Heart left ventricle (tissue), 16 donors: ENCODE results near the gene MDM4. TPM values are rescaled to one million over a fixed set of nuclear protein-coding genes. Genes with fewer than 3 reads are reported as not detected.

Experiments
- ATAC-seq, 4 donors: fragments of 200-7000 bp; cut with Tn5 transposase; one replicate each; pipeline ENCODE4 v1.9.1; 2020 to 2022; ENCODE audit warnings: moderate library complexity in 4 of 4, mild to moderate bottlenecking in 3 of 4, moderate number of reproducible peaks in 1 of 4
- DNase-seq, 5 donors: peaks; one replicate each; pipeline ENCODE4 v3.0.0-alpha.2; 2020
- H3K27ac ChIP-seq, 12 donors: fragments of 200-600 bp; sonication (generic) in 4 of 12; one replicate each; pipeline versions ENCODE4 v1.5.0 to v1.8.0; 2016 to 2022; ENCODE audit warnings: mild to moderate bottlenecking in 2 of 12
- H3K27me3 ChIP-seq, 9 donors: fragments of 200-600 bp; sonication (generic) in 2 of 9; one replicate each; pipeline versions ENCODE4 v1.5.1 to v1.8.0; 2016 to 2022; ENCODE audit warnings: mild to moderate bottlenecking in 3 of 9
- H3K36me3 ChIP-seq, 9 donors: fragments of 200-600 bp; sonication (generic) in 2 of 9; one replicate each; pipeline versions ENCODE4 v1.5.0 to v1.8.0; 2018 to 2022; ENCODE audit warnings: mild to moderate bottlenecking in 2 of 9
- H3K4me1 ChIP-seq, 12 donors: fragments of 200-600 bp; sonication (generic) in 4 of 12; one replicate each; pipeline versions ENCODE4 v1.5.0 to v1.8.0; 2016 to 2022; ENCODE audit warnings: mild to moderate bottlenecking in 3 of 12
- H3K4me3 ChIP-seq, 12 donors: fragments of 200-600 bp; sonication (generic) in 4 of 12; one replicate each; pipeline versions ENCODE4 v1.5.0 to v1.8.0; 2017 to 2022; ENCODE audit warnings: mild to moderate bottlenecking in 9 of 12, moderate library complexity in 4 of 12
- H3K9me3 ChIP-seq, 12 donors: fragments of 200-600 bp; sonication (generic) in 4 of 12; one replicate each; pipeline versions ENCODE4 v1.5.0 to v1.8.0; 2016 to 2022; ENCODE audit warnings: mild to moderate bottlenecking in 1 of 12
- CTCF ChIP-seq, 12 donors: fragments of 200-600 bp; sonication (generic) in 4 of 12; IDR thresholded peaks; one replicate each; pipeline versions ENCODE4 v1.5.0 to v1.8.0; 2018 to 2022; ENCODE audit warnings: antibody characterized with exemption in 12 of 12, mild to moderate bottlenecking in 5 of 12
- POLR2A ChIP-seq, 2 donors: fragments of 450-650 bp; IDR thresholded peaks; one replicate each; pipeline ENCODE4 v1.6.1; 2017; ENCODE audit warnings: antibody characterized with exemption in 2 of 2, mild to moderate bottlenecking in 2 of 2, moderate library complexity in 2 of 2
- WGBS, 4 donors: extraction: QIAGEN DNeasy Blood & Tissue Kit in 2 of 4; methylation state at CpG; one replicate each; pipeline versions ENCODE4 v1.1.5 to v1.1.7; 2013 to 2018; 5-methylcytosine and 5-hydroxymethylcytosine counted together
- intact Hi-C, 10 donors: fragments of 100-400 bp; cut with DNase I; formaldehyde crosslinking; loops; one replicate each; pipeline versions ENCODE4 v1.11.1 to v1.14.2; 2022
- polyA plus RNA-seq, 2 donors: library from polyadenylated mRNA; stranded (reverse); fragments of 200-250 nt; gene quantifications; one replicate each; pipeline ENCODE4 v1.2.3, GENCODE V29; 2013
- total RNA-seq, 9 donors: library from RNA; depleted of rRNA in 2 of 9; stranded (reverse); fragments of >200 nt in 2 of 9; fragmentation: NEBNext Ultra II Directional in 3 of 9; extraction: Animal tissue kit (Norgen Biotek cat#: 25700) in 3 of 9; gene quantifications; one replicate each; pipeline versions ENCODE4 v1.1.0 to v1.2.4, GENCODE V29; 2016 to 2023
- donor health status: ischemic (EF 13 %, LVEDD 7.1; RV severe dilation, severe dysfunction).
- donor health status: healthy with polysubstance abuse.
- donor health status: DM: no; HTN: yes; CAD: no.
- donor health status: DM: no; HTN: no; CAD: no.
- donor health status: ischemic (EF 25% LVEDD 6.9; RV normal size, moderate dysfunction).
- donor health status: ischemic (EF 25% LVEDD 5.7; RV mildly dilated, moderate dysfunction).
- donor health status: healthy.
- donor health status: DM: yes; HTN: yes; CAD: no.
- donor health status: ischemic (EF 35%, LVEDD 5.7; RV mildly dilated, moderate dysfunction).
- donor health status: nonischemic (EF 11% LVEDD 7.7; RV severe dilation, severe dysfunction).
- donor health status: DM: yes; HTN: yes; CAD: no.
- donor health status: PGD.
- donor health status: ischemic (EF 29% LVEDD 5.4; RV normal size, mild dysfunction).
- donor health status: nonischemic (EF 23%, LVEDD 6.1; RV moderate dilation, normal function).

Gene MDM4
- total and polyA plus RNA-seq, 11 donors: 5.7 to 48.7 (median 31.6) TPM

- Histone ChIP-seq H3K4me1 (peaks cover 6 to 95% (median 82%) of the 10 kb centered on the region in 12 donors), H3K27ac (peak overlapping the region in 6 of 12 donors; percentile 10 to 67 (median 25))
These were observed 37.9 kb upstream of the MDM4 start for GRCh38 chr1:204478172-204478899.

GRCh38 chr1:204478921-204479320 lies 37.3 kb upstream of the MDM4 start:
- TF ChIP-seq POLR2A (IDR thresholded peaks at IDR 0.05): no peak
- no peak for TF ChIP-seq CTCF (IDR thresholded peaks at IDR 0.05)
- Histone ChIP-seq H3K9me3 (no peaks in the 10 kb centered on the region), H3K4me1 (peaks cover 6 to 100% (median 86%) of the 10 kb centered on the region in 12 donors), H3K4me3 (no peak overlapping the region), H3K27ac (peak overlapping the region in 5 of 12 donors; percentile 15 to 72 (median 37)), H3K27me3 (no peaks in the 10 kb centered on the region), H3K36me3 (no peaks in the 10 kb centered on the region)
- no peak for DNase-seq
- no peak for ATAC-seq
- WGBS, 4 donors: 53 to 63% (median 60%) methylated on average over 2 of the region's 2 CpGs
- intact Hi-C loops: loop anchor here in 1 of 10 donors (2.0 kb wide), 1 partner anchor 14 kb away; no protein-coding TSS in a partner anchor

More at GRCh38 chr1:204478172-204478899, 37.9 kb upstream of the MDM4 start:
- H3K36me3 ChIP-seq: no peaks in the 10 kb centered on the region
- WGBS, 4 donors: 41 to 45% (median 44%) methylated on average over 7 of the region's 7 CpGs
- no peak for TF ChIP-seq POLR2A (IDR thresholded peaks at IDR 0.05)
- no peak for TF ChIP-seq CTCF (IDR thresholded peaks at IDR 0.05)
- peak in 3 of 4 donors; percentile 27 to 60 (median 45) for ATAC-seq
- no peak overlapping the region for H3K4me3 ChIP-seq
- no peaks in the 10 kb centered on the region for H3K9me3 ChIP-seq
- intact Hi-C loops: loop anchor here in 1 of 10 donors (2.0 kb wide), 1 partner anchor 14 kb away; no protein-coding TSS in a partner anchor
- no peak for DNase-seq
- no peaks in the 10 kb centered on the region for H3K27me3 ChIP-seq

- Histone ChIP-seq H3K9me3 (no peaks in the 10 kb centered on the region), H3K4me1 (peaks cover 6 to 97% (median 85%) of the 10 kb centered on the region in 12 donors), H3K27ac (peak overlapping the region in 5 of 12 donors; percentile 7 to 78 (median 72)), H3K4me3 (no peak overlapping the region), H3K27me3 (no peaks in the 10 kb centered on the region), H3K36me3 (no peaks in the 10 kb centered on the region)
- no peak for ATAC-seq
- WGBS, 4 donors: 75 to 78% (median 78%) methylated on average over 7 to 13 of the region's 13 CpGs
- intact Hi-C loops: loop anchor here in 1 of 10 donors (2.0 kb wide), 1 partner anchor 13 kb away; no protein-coding TSS in a partner anchor
- TF ChIP-seq POLR2A (IDR thresholded peaks at IDR 0.05) (no peak), CTCF (IDR thresholded peaks at IDR 0.05) (no peak)
- DNase-seq: no peak
These were observed 36.6 kb upstream of the MDM4 start for GRCh38 chr1:204479387-204480136.

GRCh38 chr1:204480515-204480914 lies 35.7 kb upstream of the MDM4 start:
- H3K27ac ChIP-seq: peak overlapping the region in 5 of 12 donors; percentile 64 to 78 (median 72)
- ATAC-seq: peak in 2 of 4 donors; percentile 17 to 39
- H3K4me3 ChIP-seq: no peak overlapping the region
- peak in 2 of 5 donors; percentile 37 to 59 for DNase-seq
- 52 to 70% (median 59%) methylated on average over 7 to 8 of the region's 8 CpGs for WGBS, 4 donors
- no peaks in the 10 kb centered on the region for H3K36me3 ChIP-seq
- H3K9me3 ChIP-seq: no peaks in the 10 kb centered on the region
- H3K4me1 ChIP-seq: peaks cover 6 to 100% (median 83%) of the 10 kb centered on the region in 12 donors
- H3K27me3 ChIP-seq: no peaks in the 10 kb centered on the region
- no peak for TF ChIP-seq POLR2A (IDR thresholded peaks at IDR 0.05)
- no peak for TF ChIP-seq CTCF (IDR thresholded peaks at IDR 0.05)
- intact Hi-C loops: no loop called here
